HG02759 (cell line): ENCODE results near the gene ASB1.

Source experiments
- ATAC-seq: cut with Tn5 transposase; IDR thresholded peaks from one replicate; pipeline ENCODE4 v1.9.1; 2021; ENCODE audit warnings: mild to moderate bottlenecking, moderate library complexity; ENCODE audit not compliant: unreplicated experiment

Gene ASB1

DNA sequence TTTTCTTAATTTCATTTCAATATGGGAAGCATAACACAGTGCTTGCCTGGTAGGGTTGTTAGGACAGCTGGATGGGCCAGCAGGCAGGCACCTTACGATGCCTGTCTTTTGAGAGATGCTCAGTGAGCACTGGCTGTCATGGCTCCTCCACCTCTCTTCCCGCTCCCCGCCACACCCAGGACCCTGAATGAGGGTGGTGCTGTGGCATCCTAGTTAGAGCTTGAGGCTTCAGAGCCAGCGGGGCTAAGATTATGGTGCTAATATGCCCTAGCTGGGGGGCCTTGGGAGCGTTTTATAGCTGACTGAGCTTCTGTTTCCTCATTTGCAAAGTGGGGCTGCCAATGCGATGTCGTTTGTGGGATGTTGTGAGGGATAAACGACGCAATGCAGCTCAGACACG, 37.7 kb downstream of the ASB1 start:
- ATAC-seq = no peak

- no peak for ATAC-seq
These were observed 38.9 kb downstream of the ASB1 start for GRCh38 chr2:238465487-238466242.

GRCh38 chr2:238466243-238466756, 39.6 kb downstream of the ASB1 start:
- ATAC-seq = no peak

DNA sequence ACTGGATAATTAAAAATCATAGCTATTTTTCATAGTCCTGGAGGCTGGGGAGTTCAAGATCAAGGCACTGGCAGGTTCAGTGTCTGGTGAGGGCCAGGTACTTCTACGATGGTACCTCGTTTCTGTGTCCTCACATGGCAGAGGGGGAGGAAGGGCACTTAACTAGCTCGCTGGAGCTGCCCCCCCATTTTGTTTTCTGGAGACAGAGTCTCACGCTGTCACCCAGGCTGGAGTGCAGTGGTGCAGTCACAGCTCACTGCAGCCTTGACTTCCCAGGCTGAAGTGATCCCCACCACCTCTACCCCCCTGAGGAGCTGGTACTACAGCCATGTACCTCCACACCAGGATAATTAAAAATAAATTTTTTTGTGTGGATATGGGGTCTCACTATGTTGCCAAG, 40.3 kb downstream of the ASB1 start:
- ATAC-seq = no peak

- no peak for ATAC-seq
These were observed 41.1 kb downstream of the ASB1 start for GRCh38 chr2:238467792-238468191.

DNA sequence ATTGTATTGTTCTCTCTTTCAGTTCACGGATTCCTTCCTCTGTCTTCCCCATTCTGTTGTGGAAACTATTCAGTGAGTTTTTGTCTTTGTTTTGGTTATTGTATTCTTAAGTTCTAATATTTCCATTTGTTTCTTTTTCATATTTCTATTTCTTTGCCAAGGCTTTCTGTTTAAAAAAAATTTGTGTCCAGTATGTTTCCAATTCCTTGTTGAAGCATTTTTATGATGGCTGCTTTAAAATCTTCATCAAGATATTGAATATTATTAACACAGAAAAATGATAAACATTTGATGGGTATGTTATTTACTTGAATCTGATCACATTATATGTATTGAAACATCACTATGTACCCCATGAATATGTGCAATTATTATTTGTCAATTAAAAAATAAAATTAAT, 42.4 kb downstream of the ASB1 start:
- no peak for ATAC-seq

DNA sequence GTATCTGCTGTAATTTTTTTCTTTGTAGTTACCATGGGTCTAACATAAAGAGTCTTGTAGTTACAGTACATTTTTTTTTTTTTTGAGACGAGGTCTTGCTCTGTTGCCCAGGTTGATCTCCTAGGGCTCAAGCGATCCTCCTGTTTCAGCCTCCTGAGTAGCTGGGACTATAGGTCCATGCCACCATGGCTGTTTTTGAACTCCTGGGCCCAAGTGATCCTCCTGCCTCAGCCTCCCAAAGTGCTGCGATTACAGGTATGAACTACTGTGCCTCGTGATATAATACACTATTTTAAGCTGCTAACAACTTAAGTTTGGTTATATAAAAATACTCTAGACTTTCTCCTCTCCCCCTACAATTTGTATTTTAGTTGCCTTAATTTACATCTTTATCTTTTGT, 46.3 kb downstream of the ASB1 start:
- no peak for ATAC-seq

- ATAC-seq = no peak
These were observed 46.8 kb downstream of the ASB1 start for GRCh38 chr2:238473523-238473922.

GRCh38 chr2:238475034-238475433, 48.3 kb downstream of the ASB1 start:
- ATAC-seq = no peak

GRCh38 chr2:238475566-238475965, 48.8 kb downstream of the ASB1 start:
- ATAC-seq = no peak

- no peak for ATAC-seq
These were observed 49.5 kb downstream of the ASB1 start for GRCh38 chr2:238476258-238476657.

GRCh38 chr2:238478216-238478615, 51.5 kb downstream of the ASB1 start:
- no peak for ATAC-seq

- ATAC-seq = no peak
These were observed 53.1 kb downstream of the ASB1 start for GRCh38 chr2:238479847-238480246.

- no peak for ATAC-seq
These were observed 56.3 kb downstream of the ASB1 start for GRCh38 chr2:238483021-238483420.

- ATAC-seq = no peak
These were observed 56.9 kb downstream of the ASB1 start for GRCh38 chr2:238483656-238484055.

GRCh38 chr2:238484522-238485452, 58.1 kb downstream of the ASB1 start:
- no peak for ATAC-seq

DNA sequence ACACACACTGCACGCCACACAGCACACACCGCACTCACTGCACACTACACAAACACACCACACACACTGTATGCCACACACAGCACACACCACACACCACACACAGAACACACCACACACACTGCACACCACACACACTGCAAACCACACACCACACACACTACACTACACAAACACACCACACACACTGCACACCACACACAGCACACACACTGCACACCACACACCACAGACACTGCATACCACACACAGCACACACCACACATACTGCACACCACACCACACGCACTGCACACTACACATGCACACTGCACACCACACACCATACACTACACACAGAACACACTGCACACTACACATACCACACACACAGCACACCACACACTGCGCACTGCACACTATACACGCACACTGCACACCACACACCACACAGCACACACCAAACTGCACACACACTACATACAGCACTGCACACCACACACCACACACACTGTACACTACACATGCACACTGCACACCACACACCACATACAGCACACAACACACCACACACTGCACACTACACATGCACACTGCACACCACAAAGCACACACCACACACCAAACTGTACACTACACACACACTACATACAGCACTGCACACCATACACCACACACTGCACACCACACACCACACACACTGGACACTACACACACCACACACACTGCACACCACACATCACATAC, 59.6 kb downstream of the ASB1 start:
- no peak for ATAC-seq

DNA sequence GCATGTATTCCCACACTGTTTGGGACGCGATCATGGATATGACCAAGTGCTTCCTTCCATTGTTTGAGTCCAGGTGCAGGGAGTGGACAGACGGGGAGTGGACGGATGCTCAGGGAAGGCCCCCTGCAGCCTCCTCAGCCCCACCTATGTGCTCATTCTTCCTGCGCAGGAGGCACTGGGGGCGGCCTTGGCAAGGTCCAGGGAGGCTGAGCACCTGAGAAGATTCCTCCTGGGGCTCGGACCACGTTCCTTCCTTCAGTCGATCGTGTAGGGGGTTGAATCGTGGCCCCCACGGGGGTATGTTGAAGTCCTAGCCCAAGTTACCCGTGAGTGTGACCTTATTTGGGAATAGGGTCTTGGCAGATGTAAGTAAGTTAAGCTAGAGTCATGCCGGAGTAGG, 60.4 kb downstream of the ASB1 start:
- ATAC-seq = no peak

DNA sequence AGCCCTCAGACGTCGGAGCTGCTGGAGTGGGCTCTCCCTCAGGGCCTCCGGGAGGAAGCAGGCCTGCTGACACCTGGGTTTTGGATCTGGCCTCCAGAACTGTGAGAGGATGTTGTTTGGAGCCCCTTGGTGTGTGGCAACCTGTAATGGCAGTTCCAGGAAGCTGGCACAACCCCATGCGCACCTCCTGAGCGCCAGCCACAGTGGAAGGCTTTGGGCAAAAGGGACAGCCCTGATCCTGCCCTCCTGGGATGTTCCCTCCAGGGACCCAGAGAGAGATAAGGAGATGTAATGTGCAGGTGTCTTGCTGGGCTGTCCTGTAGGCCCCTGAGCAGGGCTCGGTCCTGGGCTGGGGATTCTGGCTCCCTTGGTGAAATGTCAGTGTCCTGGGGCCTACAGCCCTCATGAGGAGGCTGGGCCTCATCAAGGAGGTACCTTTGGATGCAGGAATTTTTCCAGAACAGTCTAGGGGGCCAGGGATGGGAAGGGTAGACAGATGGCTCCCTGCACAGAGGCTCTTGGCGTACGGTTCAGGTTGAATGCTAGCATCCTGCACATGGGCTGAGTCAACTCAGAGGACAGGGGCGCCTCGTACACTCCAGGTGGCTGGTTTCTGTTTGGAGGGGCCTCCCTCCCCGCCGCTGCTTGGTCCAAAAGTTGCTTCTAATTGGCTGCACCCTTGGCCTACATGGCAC, 61.1 kb downstream of the ASB1 start:
- no peak for ATAC-seq

DNA sequence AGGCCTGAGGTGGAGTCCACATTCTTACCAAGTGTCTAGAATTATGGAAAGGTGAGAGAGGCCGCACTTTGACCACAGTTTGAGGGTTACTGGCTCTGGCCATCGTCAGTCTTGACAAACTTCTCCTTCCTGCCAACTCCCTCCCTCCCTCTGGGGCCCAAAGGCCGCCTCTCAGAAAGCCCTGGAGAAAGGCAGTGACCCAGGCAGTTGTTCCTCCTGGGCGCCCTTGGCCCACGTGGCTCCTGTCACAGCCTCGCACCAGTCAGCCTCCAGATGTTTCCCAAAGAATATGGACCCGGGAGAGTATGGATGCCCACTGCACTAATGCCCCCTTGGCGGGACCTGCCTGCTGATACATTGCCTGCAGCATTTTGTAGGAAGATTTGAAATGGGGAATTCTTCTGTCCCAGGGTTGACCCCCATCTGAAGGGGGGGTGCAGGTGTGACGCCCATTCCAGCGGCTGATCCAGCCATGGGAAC, 61.7 kb downstream of the ASB1 start:
- ATAC-seq = no peak
